ENCODE results near the gene MORN1. TPM values are rescaled to one million over a fixed set of nuclear protein-coding genes. Genes with fewer than 3 reads are reported as not detected.

Gene MORN1
- total and polyA plus RNA-seq, 2 of the 8 experiments (the other 6 are each of a cell fraction or from before 2014, with no cell fraction given) = 5.0 to 9.1 TPM

DNA sequence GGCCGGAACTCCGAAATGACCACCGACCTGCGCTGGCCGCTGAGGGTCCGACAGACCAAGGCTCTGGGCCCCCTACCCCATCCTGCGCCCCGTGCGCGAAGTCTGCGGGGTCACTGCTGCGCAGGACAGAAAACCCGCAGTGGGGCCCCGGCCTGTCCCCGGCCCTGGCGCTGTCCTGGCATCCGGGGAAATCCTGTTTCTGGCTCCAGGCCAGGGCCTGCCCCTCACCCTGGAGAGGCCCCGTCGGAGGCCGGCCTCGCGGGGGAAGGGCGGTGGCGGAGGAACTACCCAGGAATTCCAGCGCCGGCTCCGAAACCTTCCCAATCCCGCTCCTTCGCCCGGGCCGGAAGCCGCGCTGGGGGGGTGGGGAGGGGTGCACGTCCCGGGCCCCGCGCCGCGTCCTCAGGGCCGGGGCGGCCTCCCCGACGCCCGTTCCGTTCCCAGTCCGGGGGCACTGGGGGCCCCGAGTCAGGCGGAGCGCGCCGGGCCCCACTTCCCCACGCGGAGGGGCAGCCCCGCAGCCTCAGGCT, 77.0 kb downstream of the MORN1 start (continued):
- TF ChIP-seq, protein P1, sequence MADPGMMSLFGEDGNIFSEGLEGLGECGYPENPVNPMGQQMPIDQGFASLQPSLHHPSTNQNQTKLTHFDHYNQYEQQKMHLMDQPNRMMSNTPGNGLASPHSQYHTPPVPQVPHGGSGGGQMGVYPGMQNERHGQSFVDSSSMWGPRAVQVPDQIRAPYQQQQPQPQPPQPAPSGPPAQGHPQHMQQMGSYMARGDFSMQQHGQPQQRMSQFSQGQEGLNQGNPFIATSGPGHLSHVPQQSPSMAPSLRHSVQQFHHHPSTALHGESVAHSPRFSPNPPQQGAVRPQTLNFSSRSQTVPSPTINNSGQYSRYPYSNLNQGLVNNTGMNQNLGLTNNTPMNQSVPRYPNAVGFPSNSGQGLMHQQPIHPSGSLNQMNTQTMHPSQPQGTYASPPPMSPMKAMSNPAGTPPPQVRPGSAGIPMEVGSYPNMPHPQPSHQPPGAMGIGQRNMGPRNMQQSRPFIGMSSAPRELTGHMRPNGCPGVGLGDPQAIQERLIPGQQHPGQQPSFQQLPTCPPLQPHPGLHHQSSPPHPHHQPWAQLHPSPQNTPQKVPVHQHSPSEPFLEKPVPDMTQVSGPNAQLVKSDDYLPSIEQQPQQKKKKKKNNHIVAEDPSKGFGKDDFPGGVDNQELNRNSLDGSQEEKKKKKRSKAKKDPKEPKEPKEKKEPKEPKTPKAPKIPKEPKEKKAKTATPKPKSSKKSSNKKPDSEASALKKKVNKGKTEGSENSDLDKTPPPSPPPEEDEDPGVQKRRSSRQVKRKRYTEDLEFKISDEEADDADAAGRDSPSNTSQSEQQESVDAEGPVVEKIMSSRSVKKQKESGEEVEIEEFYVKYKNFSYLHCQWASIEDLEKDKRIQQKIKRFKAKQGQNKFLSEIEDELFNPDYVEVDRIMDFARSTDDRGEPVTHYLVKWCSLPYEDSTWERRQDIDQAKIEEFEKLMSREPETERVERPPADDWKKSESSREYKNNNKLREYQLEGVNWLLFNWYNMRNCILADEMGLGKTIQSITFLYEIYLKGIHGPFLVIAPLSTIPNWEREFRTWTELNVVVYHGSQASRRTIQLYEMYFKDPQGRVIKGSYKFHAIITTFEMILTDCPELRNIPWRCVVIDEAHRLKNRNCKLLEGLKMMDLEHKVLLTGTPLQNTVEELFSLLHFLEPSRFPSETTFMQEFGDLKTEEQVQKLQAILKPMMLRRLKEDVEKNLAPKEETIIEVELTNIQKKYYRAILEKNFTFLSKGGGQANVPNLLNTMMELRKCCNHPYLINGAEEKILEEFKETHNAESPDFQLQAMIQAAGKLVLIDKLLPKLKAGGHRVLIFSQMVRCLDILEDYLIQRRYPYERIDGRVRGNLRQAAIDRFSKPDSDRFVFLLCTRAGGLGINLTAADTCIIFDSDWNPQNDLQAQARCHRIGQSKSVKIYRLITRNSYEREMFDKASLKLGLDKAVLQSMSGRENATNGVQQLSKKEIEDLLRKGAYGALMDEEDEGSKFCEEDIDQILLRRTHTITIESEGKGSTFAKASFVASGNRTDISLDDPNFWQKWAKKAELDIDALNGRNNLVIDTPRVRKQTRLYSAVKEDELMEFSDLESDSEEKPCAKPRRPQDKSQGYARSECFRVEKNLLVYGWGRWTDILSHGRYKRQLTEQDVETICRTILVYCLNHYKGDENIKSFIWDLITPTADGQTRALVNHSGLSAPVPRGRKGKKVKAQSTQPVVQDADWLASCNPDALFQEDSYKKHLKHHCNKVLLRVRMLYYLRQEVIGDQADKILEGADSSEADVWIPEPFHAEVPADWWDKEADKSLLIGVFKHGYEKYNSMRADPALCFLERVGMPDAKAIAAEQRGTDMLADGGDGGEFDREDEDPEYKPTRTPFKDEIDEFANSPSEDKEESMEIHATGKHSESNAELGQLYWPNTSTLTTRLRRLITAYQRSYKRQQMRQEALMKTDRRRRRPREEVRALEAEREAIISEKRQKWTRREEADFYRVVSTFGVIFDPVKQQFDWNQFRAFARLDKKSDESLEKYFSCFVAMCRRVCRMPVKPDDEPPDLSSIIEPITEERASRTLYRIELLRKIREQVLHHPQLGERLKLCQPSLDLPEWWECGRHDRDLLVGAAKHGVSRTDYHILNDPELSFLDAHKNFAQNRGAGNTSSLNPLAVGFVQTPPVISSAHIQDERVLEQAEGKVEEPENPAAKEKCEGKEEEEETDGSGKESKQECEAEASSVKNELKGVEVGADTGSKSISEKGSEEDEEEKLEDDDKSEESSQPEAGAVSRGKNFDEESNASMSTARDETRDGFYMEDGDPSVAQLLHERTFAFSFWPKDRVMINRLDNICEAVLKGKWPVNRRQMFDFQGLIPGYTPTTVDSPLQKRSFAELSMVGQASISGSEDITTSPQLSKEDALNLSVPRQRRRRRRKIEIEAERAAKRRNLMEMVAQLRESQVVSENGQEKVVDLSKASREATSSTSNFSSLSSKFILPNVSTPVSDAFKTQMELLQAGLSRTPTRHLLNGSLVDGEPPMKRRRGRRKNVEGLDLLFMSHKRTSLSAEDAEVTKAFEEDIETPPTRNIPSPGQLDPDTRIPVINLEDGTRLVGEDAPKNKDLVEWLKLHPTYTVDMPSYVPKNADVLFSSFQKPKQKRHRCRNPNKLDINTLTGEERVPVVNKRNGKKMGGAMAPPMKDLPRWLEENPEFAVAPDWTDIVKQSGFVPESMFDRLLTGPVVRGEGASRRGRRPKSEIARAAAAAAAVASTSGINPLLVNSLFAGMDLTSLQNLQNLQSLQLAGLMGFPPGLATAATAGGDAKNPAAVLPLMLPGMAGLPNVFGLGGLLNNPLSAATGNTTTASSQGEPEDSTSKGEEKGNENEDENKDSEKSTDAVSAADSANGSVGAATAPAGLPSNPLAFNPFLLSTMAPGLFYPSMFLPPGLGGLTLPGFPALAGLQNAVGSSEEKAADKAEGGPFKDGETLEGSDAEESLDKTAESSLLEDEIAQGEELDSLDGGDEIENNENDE (IDR thresholded peaks at IDR 0.05; ENCODE audit: insufficient replicate concordance, low read length) = no peak
- no peak for TF ChIP-seq CTBP2 (IDR thresholded peaks at IDR 0.05; ENCODE audit: borderline replicate concordance, insufficient read depth, insufficient read length, low read length)
- no peak for TF ChIP-seq ZNF274 (IDR thresholded peaks at IDR 0.05; ENCODE audit: borderline replicate concordance, extremely low read depth, low read length)
- TF ChIP-seq RBBP5 (IDR thresholded peaks at IDR 0.05; ENCODE audit: borderline replicate concordance, low read depth, low read length) = 0 out of 2 replicates have a peak, but pooled peaks have one; percentile 40
- TF ChIP-seq TBP (IDR thresholded peaks at IDR 0.05; ENCODE audit: low read depth, low read length) = no peak
- TF ChIP-seq CEBPB (IDR thresholded peaks at IDR 0.05; ENCODE audit: low read depth, low read length) = no peak
- TF ChIP-seq KDM4A (IDR thresholded peaks at IDR 0.05; ENCODE audit: low read depth, low read length, severe bottlenecking) = peak; percentile 39
- TF ChIP-seq EGR1 (IDR thresholded peaks at IDR 0.05; ENCODE audit: borderline replicate concordance, low read depth, low read length) = peak; percentile 75; the same call in 1 of the 2 replicates
- 0 out of 2 replicates have a peak, but pooled peaks have one; percentile 26 for TF ChIP-seq PHF8 (conservative IDR thresholded peaks at IDR 0.05; ENCODE audit: low read depth, low read length)
- TF ChIP-seq KDM5A (IDR thresholded peaks at IDR 0.05; ENCODE audit: low read length) = no peak

Data from H1 (cell line).